GM19467 (cell line): ENCODE results near the gene ANAPC16.
"Not testable (repeated sequence)": the region's sequence is repeated elsewhere in the genome, so short reads cannot be mapped to it uniquely, and the experiment has no call there.

Experiments
- ATAC-seq: cut with Tn5 transposase; IDR thresholded peaks from one replicate; pipeline ENCODE4 v1.9.1; 2021; ENCODE audit warnings: mild to moderate bottlenecking, moderate library complexity; ENCODE audit not compliant: unreplicated experiment

ANAPC16 gene

GRCh38 chr10:72261784-72262404 is 46.1 kb downstream of the ANAPC16 start:
- ATAC-seq: peak; percentile 12

GRCh38 chr10:72263613-72264241 is 47.9 kb downstream of the ANAPC16 start:
- no peak for ATAC-seq

- no peak for ATAC-seq
Observed at GRCh38 chr10:72264536-72264935, 48.7 kb downstream of the ANAPC16 start.

- ATAC-seq: no peak
Observed at GRCh38 chr10:72265508-72265907, 49.7 kb downstream of the ANAPC16 start.

GRCh38 chr10:72265990-72266865 is 50.4 kb downstream of the ANAPC16 start:
- no peak for ATAC-seq

GRCh38 chr10:72267381-72267780 is 51.6 kb downstream of the ANAPC16 start:
- ATAC-seq: no peak

GRCh38 chr10:72267819-72268399 is 52.1 kb downstream of the ANAPC16 start:
- ATAC-seq: no peak

GRCh38 chr10:72268475-72269200 is 52.8 kb downstream of the ANAPC16 start:
- ATAC-seq: not testable (repeated sequence)

- ATAC-seq: no peak
Observed at GRCh38 chr10:72270607-72271281, 54.9 kb downstream of the ANAPC16 start.

GRCh38 chr10:72272689-72273409 is 57.0 kb downstream of the ANAPC16 start:
- peak; percentile 1 for ATAC-seq

GRCh38 chr10:72273410-72274212 is 57.8 kb downstream of the ANAPC16 start, which contains the start of gene DDIT4:
Gene DDIT4 (plus strand): TSS chr10:72273924. CDS start chr10:72274217, 293 bp downstream.
- ATAC-seq: peak; percentile 84

- ATAC-seq: no peak
Observed at GRCh38 chr10:72274213-72274729, 58.5 kb downstream of the ANAPC16 start.

- no peak for ATAC-seq
Observed at GRCh38 chr10:72274730-72275350, 59.0 kb downstream of the ANAPC16 start.

- ATAC-seq: no peak
Observed at GRCh38 chr10:72275351-72276012, 59.7 kb downstream of the ANAPC16 start.

- no peak for ATAC-seq
Observed at GRCh38 chr10:72276013-72276387, 60.2 kb downstream of the ANAPC16 start.

GRCh38 chr10:72276421-72277339 is 60.9 kb downstream of the ANAPC16 start:
- no peak for ATAC-seq
